HCT116 (cell line): ENCODE data around the gene KNDC1. TPM values are rescaled to one million over a fixed set of nuclear protein-coding genes. Genes with fewer than 3 reads are reported as not detected.

Source experiments
- ATAC-seq: fragments of 200-7000 bp; cut with Tn5 transposase; 2 replicates; pipeline ENCODE4 v1.9.1; 2020; ENCODE audit warnings: mild to moderate bottlenecking, moderate library complexity
- BruUV-seq: library from RNA; stranded (reverse); fragments of 400-500 nt; replicated peaks from 2 replicates; lab custom pipeline; 2021; lab: Mats Ljungman, UMichigan
- CTCF ChIA-PET: fragments of 300-600 bp; sonication (Branson Sonifier 250); formaldehyde crosslinking; loops from one replicate; lab custom pipeline; 2021; ENCODE audit warnings: antibody characterized with exemption; lab: Charles Lee
- POLR2A ChIA-PET: fragments of 300-600, 350-600 bp; sonication (Branson Sonifier 250); formaldehyde crosslinking; loops from one replicate; lab custom pipeline; 2021; ENCODE audit warnings: antibody characterized with exemption; lab: Charles Lee
- RAD21 ChIA-PET, 2 experiments: fragments of 300-600 bp; sonication (Branson Sonifier 250); formaldehyde crosslinking; loops; one replicate each; lab custom pipeline; 2023; ENCODE audit warnings: low total read pairs in 2 of 2; ENCODE audit not compliant: uncharacterized antibody in 2 of 2, unreplicated experiment in 2 of 2, low non-redundant PET in 1 of 2; lab: Charles Lee
- DNase-seq: peaks from one replicate; pipeline ENCODE4 v3.0.0-alpha.2; 2010; ENCODE audit warnings: low read depth, low spot score
- H2AFZ ChIP-seq: fragments of 200-600 bp; shearing (Covaris generic), sonication (generic); 2 replicates; pipeline ENCODE4 v1.6.1; 2017; ENCODE audit warnings: low read depth, mixed run types, mixed read lengths, antibody characterized with exemption, low read length; ENCODE audit not compliant: poor library complexity, severe bottlenecking
- H3K27ac ChIP-seq: 2 replicates; pipeline ENCODE4 v1.5.1; 2012; ENCODE audit warnings: low read depth, low read length
- H3K27me3 ChIP-seq: fragments of 200-600 bp; sonication (generic); 2 replicates; pipeline ENCODE4 v1.6.1; 2016; ENCODE audit warnings: mixed run types, low read length, mixed read lengths; ENCODE audit not compliant: insufficient read depth
- H3K36me3 ChIP-seq, 2 experiments: fragments of 200-500 bp in 1 of 2; fragments of 200-600 bp in 1 of 2; sonication (Bioruptor generic) in 1 of 2; sonication (generic) in 1 of 2; 2 replicates each; pipeline versions ENCODE4 v1.5.1 to v1.6.1; 2014 to 2016; ENCODE audit warnings: low read length in 2 of 2, inconsistent platforms in 1 of 2, mixed read lengths in 1 of 2, mixed run types in 1 of 2; ENCODE audit not compliant: insufficient read depth in 2 of 2, control insufficient read depth in 1 of 2
- H3K4me1 ChIP-seq, 2 experiments: fragments of 200-600 bp in 1 of 2; sonication (generic) in 1 of 2; 2 replicates each; pipeline versions ENCODE4 v1.5.1 to v1.6.1; 2012 to 2017; ENCODE audit warnings: low read length in 2 of 2, inconsistent platforms in 1 of 2, mild to moderate bottlenecking in 1 of 2, mixed read lengths in 1 of 2, mixed run types in 1 of 2, moderate library complexity in 1 of 2; ENCODE audit not compliant: insufficient read depth in 2 of 2, control insufficient read depth in 1 of 2
- H3K4me2 ChIP-seq: fragments of 200-600 bp; sonication (generic); 2 replicates; pipeline ENCODE4 v1.6.1; 2017; ENCODE audit warnings: mixed run types, low read length, mixed read lengths
- H3K4me3 ChIP-seq, 2 experiments: fragments of 200-600 bp in 1 of 2; sonication (generic) in 1 of 2; replicated peaks in 1 of 2; 2 replicates each; pipeline ENCODE4 v1.5.1; 2011 to 2016; ENCODE audit warnings: low read length in 2 of 2, control low read depth in 1 of 2, low read depth in 1 of 2, mild to moderate bottlenecking in 1 of 2, mixed read lengths in 1 of 2, mixed run types in 1 of 2
- H3K79me2 ChIP-seq: fragments of 200-600 bp; sonication (generic); 2 replicates; pipeline ENCODE4 v1.6.1; 2017; ENCODE audit warnings: mild to moderate bottlenecking, mixed run types, low read length, moderate library complexity, mixed read lengths; ENCODE audit not compliant: insufficient read depth
- H3K9ac ChIP-seq: fragments of 200-600 bp; sonication (generic); 2 replicates; pipeline ENCODE4 v1.6.1; 2016; ENCODE audit warnings: low read length, mixed read lengths
- H3K9me2 ChIP-seq: fragments of 200-600 bp; sonication (generic), shearing (Covaris generic); 2 replicates; pipeline ENCODE4 v1.6.1; 2017; ENCODE audit warnings: mixed run types, mild to moderate bottlenecking, moderate library complexity; ENCODE audit not compliant: insufficient read depth
- H3K9me3 ChIP-seq, 2 experiments: fragments of 200-500 bp in 1 of 2; fragments of 200-600 bp in 1 of 2; sonication (Bioruptor generic) in 1 of 2; sonication (generic) in 1 of 2; 2 replicates each; pipeline ENCODE4 v1.6.1; 2014 to 2017; ENCODE audit warnings: low read length in 2 of 2, mixed read lengths in 2 of 2, inconsistent platforms in 1 of 2, low read depth in 1 of 2, mild to moderate bottlenecking in 1 of 2, mixed run types in 1 of 2, moderate library complexity in 1 of 2; ENCODE audit not compliant: control insufficient read depth in 1 of 2, insufficient read depth in 1 of 2
- H4K20me1 ChIP-seq: fragments of 200-600 bp; sonication (generic), shearing (Covaris generic); 2 replicates; pipeline ENCODE4 v1.6.1; 2017; ENCODE audit warnings: mixed run types, mild to moderate bottlenecking, moderate library complexity; ENCODE audit not compliant: insufficient read depth
- ELF1 ChIP-seq: IDR thresholded peaks from 2 replicates; pipeline ENCODE4 v1.6.1; 2012; ENCODE audit warnings: low read depth, borderline replicate concordance
- EZH2 ChIP-seq: fragments of 200-600 bp; sonication (generic); IDR thresholded peaks from 2 replicates; pipeline ENCODE4 v1.6.1; 2017; ENCODE audit warnings: antibody characterized with exemption, mixed run types
- POLR2A ChIP-seq: IDR thresholded peaks from 2 replicates; pipeline ENCODE4 v1.7.0; 2011; ENCODE audit warnings: borderline replicate concordance; ENCODE audit not compliant: insufficient read depth, insufficient read length; ENCODE audit errors: extremely low read depth
- POLR2AphosphoS5 ChIP-seq: IDR thresholded peaks from 2 replicates; pipeline ENCODE4 v1.6.1; 2011; ENCODE audit warnings: mild to moderate bottlenecking, low read depth, low read length, moderate library complexity
- SIN3A ChIP-seq: IDR thresholded peaks from 2 replicates; pipeline ENCODE4 v1.6.1; 2012; ENCODE audit warnings: low read depth
- SRF ChIP-seq: IDR thresholded peaks from 2 replicates; pipeline ENCODE4 v1.6.1; 2012; ENCODE audit warnings: low read depth
- YY1 ChIP-seq: IDR thresholded peaks from 2 replicates; pipeline ENCODE4 v1.6.1; 2011; ENCODE audit warnings: low read length, low read depth, moderate library complexity, mild to moderate bottlenecking; ENCODE audit not compliant: insufficient replicate concordance; ENCODE audit errors: extremely low read depth
- ZFX ChIP-seq: fragments of 450-650 bp; IDR thresholded peaks from 2 replicates; pipeline ENCODE4 v1.6.1; 2017
- ZNF274 ChIP-seq: fragments of 200-500 bp; sonication (Bioruptor generic); IDR thresholded peaks from 2 replicates; pipeline ENCODE4 v1.6.1; 2014; ENCODE audit warnings: mild to moderate bottlenecking, low read depth, low read length, inconsistent platforms
- intact Hi-C: fragments of 100-400 bp; cut with micrococcal nuclease; formaldehyde crosslinking; loops from 2 replicates; pipeline ENCODE4 v1.10.0; 2022
- total RNA-seq: library from RNA; stranded (reverse); gene quantifications from one replicate; pipeline ENCODE4 v1.2.1, GENCODE V29; 2021; ENCODE audit not compliant: unreplicated experiment
- TF ChIP-seq, protein P1 (sequence below): IDR thresholded peaks from 2 replicates; pipeline ENCODE4 v1.6.1; 2012
- TF ChIP-seq, protein P2 (sequence below): IDR thresholded peaks from 2 replicates; pipeline ENCODE4 v1.6.1; 2012
- TF ChIP-seq, protein P3 (sequence below): IDR thresholded peaks from 2 replicates; pipeline ENCODE4 v1.6.1; 2011; ENCODE audit warnings: mild to moderate bottlenecking, low read length, moderate library complexity; ENCODE audit not compliant: insufficient replicate concordance; ENCODE audit errors: extremely low read depth

KNDC1 gene
- total RNA-seq, 1 experiment from 2014 or later, result 3.6 TPM

DNA sequence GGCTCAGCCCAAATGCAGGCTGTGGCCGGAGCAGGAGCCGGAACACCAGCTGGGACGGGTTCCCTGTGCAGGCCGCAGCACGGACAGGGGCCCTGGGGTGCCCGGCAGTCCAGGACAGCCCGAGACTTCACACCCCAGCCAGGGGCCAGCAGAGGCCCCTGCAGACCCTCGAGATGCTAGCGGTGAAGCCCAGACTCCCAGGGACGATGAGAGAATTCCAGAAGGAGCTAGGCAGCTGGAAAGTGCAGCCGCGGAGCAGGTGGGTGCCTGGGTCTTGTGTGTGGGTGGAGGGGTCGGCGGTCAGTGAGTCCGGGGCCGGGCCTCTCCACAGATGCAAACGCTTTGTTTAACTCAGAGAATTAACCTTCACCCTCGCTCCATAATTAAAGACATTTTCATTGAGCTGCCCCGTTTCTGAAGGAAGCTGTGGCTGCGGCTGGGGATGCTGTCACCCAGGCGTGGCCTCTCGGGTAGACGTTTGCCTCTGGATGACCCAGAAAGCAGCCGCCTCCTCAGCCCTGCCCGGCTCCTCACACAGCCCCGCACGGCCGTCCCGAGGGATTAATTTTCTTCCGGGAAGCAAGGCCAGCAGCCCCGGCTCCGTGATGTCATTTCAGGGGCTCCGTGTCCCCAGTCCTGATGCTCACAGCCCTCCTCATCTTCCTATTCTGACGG, 26.5 kb downstream of the KNDC1 start:
- Histone ChIP-seq H3K9ac (no peak overlapping the region), H4K20me1 (no peaks in the 10 kb centered on the region), H3K9me2 (no peaks in the 10 kb centered on the region), H3K9me3 (no peaks in the 10 kb centered on the region), H3K36me3 (no peaks in the 10 kb centered on the region), H3K27ac (no peak overlapping the region), H3K4me2 (no peak overlapping the region), H2AFZ (no peak overlapping the region), H3K4me1 (no peaks in the 10 kb centered on the region), H3K4me3 (no peak overlapping the region), H3K27me3 (no peaks in the 10 kb centered on the region), H3K79me2 (no peaks in the 10 kb centered on the region)
- CTCF ChIA-PET, result no interaction called here
- TF ChIP-seq ZNF274 (no peak), YY1 (no peak), ELF1 (no peak), POLR2AphosphoS5 (no peak), EZH2 (no peak), POLR2A (no peak), ZFX (no peak), SIN3A (no peak), SRF (no peak)
- TF ChIP-seq, protein P1, sequence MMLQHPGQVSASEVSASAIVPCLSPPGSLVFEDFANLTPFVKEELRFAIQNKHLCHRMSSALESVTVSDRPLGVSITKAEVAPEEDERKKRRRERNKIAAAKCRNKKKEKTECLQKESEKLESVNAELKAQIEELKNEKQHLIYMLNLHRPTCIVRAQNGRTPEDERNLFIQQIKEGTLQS, result no peak
- TF ChIP-seq, protein P2, sequence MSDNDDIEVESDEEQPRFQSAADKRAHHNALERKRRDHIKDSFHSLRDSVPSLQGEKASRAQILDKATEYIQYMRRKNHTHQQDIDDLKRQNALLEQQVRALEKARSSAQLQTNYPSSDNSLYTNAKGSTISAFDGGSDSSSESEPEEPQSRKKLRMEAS, result no peak
- TF ChIP-seq, protein P3, sequence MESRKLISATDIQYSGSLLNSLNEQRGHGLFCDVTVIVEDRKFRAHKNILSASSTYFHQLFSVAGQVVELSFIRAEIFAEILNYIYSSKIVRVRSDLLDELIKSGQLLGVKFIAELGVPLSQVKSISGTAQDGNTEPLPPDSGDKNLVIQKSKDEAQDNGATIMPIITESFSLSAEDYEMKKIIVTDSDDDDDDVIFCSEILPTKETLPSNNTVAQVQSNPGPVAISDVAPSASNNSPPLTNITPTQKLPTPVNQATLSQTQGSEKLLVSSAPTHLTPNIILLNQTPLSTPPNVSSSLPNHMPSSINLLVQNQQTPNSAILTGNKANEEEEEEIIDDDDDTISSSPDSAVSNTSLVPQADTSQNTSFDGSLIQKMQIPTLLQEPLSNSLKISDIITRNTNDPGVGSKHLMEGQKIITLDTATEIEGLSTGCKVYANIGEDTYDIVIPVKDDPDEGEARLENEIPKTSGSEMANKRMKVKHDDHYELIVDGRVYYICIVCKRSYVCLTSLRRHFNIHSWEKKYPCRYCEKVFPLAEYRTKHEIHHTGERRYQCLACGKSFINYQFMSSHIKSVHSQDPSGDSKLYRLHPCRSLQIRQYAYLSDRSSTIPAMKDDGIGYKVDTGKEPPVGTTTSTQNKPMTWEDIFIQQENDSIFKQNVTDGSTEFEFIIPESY, result no peak
- RAD21 ChIA-PET, result no interaction called here
- intact Hi-C loops, result no loop called here
- POLR2A ChIA-PET, result no interaction called here
- no TSS peak for BruUV-seq
- DNase-seq, result no peak
- ATAC-seq, result no peak
